GM23338 (cell line): ENCODE data around the gene ITGAL. TPM values are rescaled to one million over a fixed set of nuclear protein-coding genes. Genes with fewer than 3 reads are reported as not detected.

ENCODE experiments used
- ATAC-seq: fragments of 200-7000 bp; cut with Tn5 transposase; 3 replicates; pipeline ENCODE4 v1.9.1; 2020
- DNase-seq: peaks from one replicate; pipeline ENCODE4 v3.0.0-alpha.2; 2015; ENCODE audit warnings: low spot score
- H2AFZ ChIP-seq: fragments of 200-600 bp; sonication (generic); 2 replicates; pipeline ENCODE4 v1.8.0; 2016; ENCODE audit warnings: antibody characterized with exemption, mild to moderate bottlenecking, moderate library complexity
- H3F3A ChIP-seq: fragments of 200-600 bp; sonication (generic); replicated peaks from 2 replicates; pipeline ENCODE4 v1.8.0; 2017; ENCODE audit warnings: antibody characterized with exemption, mixed run types, low read depth
- H3K27ac ChIP-seq: fragments of 200-600 bp; sonication (generic); 2 replicates; pipeline ENCODE4 v1.6.1; 2016; ENCODE audit warnings: low read depth
- H3K27me3 ChIP-seq: fragments of 200-600 bp; sonication (generic); 2 replicates; pipeline ENCODE4 v1.8.0; 2016; ENCODE audit warnings: mild to moderate bottlenecking, mixed run types, moderate library complexity; ENCODE audit not compliant: insufficient read depth
- H3K36me3 ChIP-seq: fragments of 200-600 bp; sonication (generic); 2 replicates; pipeline ENCODE4 v1.8.0; 2016; ENCODE audit warnings: mild to moderate bottlenecking; ENCODE audit not compliant: insufficient read depth
- H3K4me1 ChIP-seq: fragments of 200-600 bp; sonication (generic); 2 replicates; pipeline ENCODE4 v1.8.0; 2016; ENCODE audit warnings: mild to moderate bottlenecking, moderate library complexity; ENCODE audit not compliant: insufficient read depth
- H3K4me2 ChIP-seq: fragments of 200-600 bp; sonication (generic); 2 replicates; pipeline ENCODE4 v1.7.1; 2017; ENCODE audit warnings: mixed run types
- H3K4me3 ChIP-seq: fragments of 200-600 bp; sonication (generic); 2 replicates; pipeline ENCODE4 v1.6.1; 2016; ENCODE audit warnings: mixed run types
- H3K79me2 ChIP-seq: fragments of 200-600 bp; sonication (generic); replicated peaks from 2 replicates; pipeline ENCODE4 v1.8.0; 2017; ENCODE audit warnings: mild to moderate bottlenecking; ENCODE audit not compliant: insufficient read depth
- H3K9me2 ChIP-seq: fragments of 200-600 bp; sonication (generic); 2 replicates; pipeline ENCODE4 v1.8.0; 2017; ENCODE audit not compliant: insufficient read depth
- H4K20me1 ChIP-seq: fragments of 200-600 bp; sonication (generic); replicated peaks from 2 replicates; pipeline ENCODE4 v1.8.0; 2017; ENCODE audit warnings: mild to moderate bottlenecking; ENCODE audit not compliant: insufficient read depth
- H3K27ac Mint-ChIP-seq: 2 replicates; pipeline ENCODE4 v1.8.0; 2020; ENCODE audit warnings: inconsistent platforms, mild to moderate bottlenecking, moderate library complexity, mixed read lengths
- H3K27me3 Mint-ChIP-seq: 3 replicates; pipeline ENCODE4 v1.8.0; 2022; ENCODE audit warnings: low read depth, mild to moderate bottlenecking, moderate library complexity, mixed read lengths, inconsistent platforms; ENCODE audit not compliant: insufficient read depth, poor library complexity
- H3K36me3 Mint-ChIP-seq: 3 replicates; pipeline ENCODE4 v1.8.0; 2021; ENCODE audit warnings: low read depth, mild to moderate bottlenecking, inconsistent platforms, moderate library complexity, mixed read lengths
- H3K4me1 Mint-ChIP-seq: 3 replicates; pipeline ENCODE4 v1.8.0; 2020; ENCODE audit warnings: mild to moderate bottlenecking, inconsistent platforms, mixed read lengths
- H3K4me3 Mint-ChIP-seq: 3 replicates; pipeline ENCODE4 v1.8.0; 2021; ENCODE audit warnings: moderate library complexity, mild to moderate bottlenecking, inconsistent platforms, mixed read lengths
- H3K9me3 Mint-ChIP-seq: 3 replicates; pipeline ENCODE4 v1.8.0; 2020; ENCODE audit warnings: moderate library complexity, mild to moderate bottlenecking, inconsistent platforms, mixed read lengths
- CREB1 ChIP-seq: fragments of 250-450 bp; sonication (Bioruptor Pico); IDR thresholded peaks from 2 replicates; pipeline ENCODE4 v1.5.0; 2020; ENCODE audit warnings: low read depth, mild to moderate bottlenecking, moderate library complexity
- ETS1 ChIP-seq: IDR thresholded peaks from 2 replicates; pipeline ENCODE4 v1.6.1; 2016; ENCODE audit warnings: antibody characterized with exemption
- EZH2 ChIP-seq: fragments of 200-600 bp; sonication (generic); IDR thresholded peaks from one replicate; pipeline ENCODE4 v1.8.0; 2017; ENCODE audit warnings: antibody characterized with exemption, mild to moderate bottlenecking, low read depth; ENCODE audit not compliant: unreplicated experiment
- EZH2phosphoT487 ChIP-seq: fragments of 200-600 bp; sonication (generic); IDR thresholded peaks from one replicate; pipeline ENCODE4 v1.8.1; 2018; ENCODE audit warnings: antibody characterized with exemption; ENCODE audit not compliant: unreplicated experiment
- JUNB ChIP-seq: IDR thresholded peaks from one replicate; pipeline ENCODE4 v1.6.1; 2016; ENCODE audit warnings: antibody characterized with exemption; ENCODE audit not compliant: unreplicated experiment
- NANOG ChIP-seq: IDR thresholded peaks from 2 replicates; pipeline ENCODE4 v1.6.1; 2016; ENCODE audit warnings: antibody characterized with exemption, borderline replicate concordance
- POLR2AphosphoS5 ChIP-seq: IDR thresholded peaks from 2 replicates; pipeline ENCODE4 v1.6.1; 2016; ENCODE audit warnings: antibody characterized with exemption, low read depth
- STAT1 ChIP-seq: IDR thresholded peaks from one replicate; pipeline ENCODE4 v1.6.1; 2016; ENCODE audit warnings: antibody characterized with exemption; ENCODE audit not compliant: unreplicated experiment
- ZNF114 ChIP-seq: fragments of 250-450 bp; sonication (Bioruptor Pico); IDR thresholded peaks from 2 replicates; pipeline ENCODE4 v1.5.0; 2020; ENCODE audit warnings: mild to moderate bottlenecking, moderate library complexity
- ZNF331 ChIP-seq: fragments of 250-450 bp; sonication (Bioruptor Pico); IDR thresholded peaks from 2 replicates; pipeline ENCODE4 v1.5.0; 2020; ENCODE audit warnings: low read depth, mild to moderate bottlenecking, moderate library complexity
- polyA plus RNA-seq: library from polyadenylated mRNA; unstranded; fragments of >200 nt; fragmentation: Nextera tagmentation; extraction: Ambion mirVana; gene quantifications from 2 replicates; pipeline ENCODE4 v1.2.1, GENCODE V29; 2016
- total RNA-seq: library from RNA; depleted of rRNA; stranded (reverse); fragments of >200 nt; shearing (Covaris generic); gene quantifications from 2 replicates; pipeline ENCODE4 v1.2.3, GENCODE V29; 2014
- TF ChIP-seq, protein P1 (sequence below): fragments of 250-450 bp; sonication (Bioruptor Pico); IDR thresholded peaks from 2 replicates; pipeline ENCODE4 v1.5.0; 2020; ENCODE audit warnings: mild to moderate bottlenecking, moderate library complexity
- TF ChIP-seq, protein P2 (sequence below), 2 experiments: fragments of 200-600 bp in 1 of 2; sonication (generic) in 1 of 2; conservative IDR thresholded peaks; 2 replicates each; pipeline versions ENCODE4 v1.5.1 to v1.6.1; 2016 to 2017; ENCODE audit warnings: antibody characterized with exemption in 2 of 2, low read depth in 2 of 2, mild to moderate bottlenecking in 2 of 2, moderate library complexity in 1 of 2
- TF ChIP-seq, protein P3 (sequence below): IDR thresholded peaks from one replicate; pipeline ENCODE4 v1.6.1; 2018; ENCODE audit warnings: antibody characterized with exemption; ENCODE audit not compliant: unreplicated experiment

The ITGAL gene
- total and polyA plus RNA-seq, 2 experiments from 2014 or later = 0.05 to 0.07 TPM

DNA sequence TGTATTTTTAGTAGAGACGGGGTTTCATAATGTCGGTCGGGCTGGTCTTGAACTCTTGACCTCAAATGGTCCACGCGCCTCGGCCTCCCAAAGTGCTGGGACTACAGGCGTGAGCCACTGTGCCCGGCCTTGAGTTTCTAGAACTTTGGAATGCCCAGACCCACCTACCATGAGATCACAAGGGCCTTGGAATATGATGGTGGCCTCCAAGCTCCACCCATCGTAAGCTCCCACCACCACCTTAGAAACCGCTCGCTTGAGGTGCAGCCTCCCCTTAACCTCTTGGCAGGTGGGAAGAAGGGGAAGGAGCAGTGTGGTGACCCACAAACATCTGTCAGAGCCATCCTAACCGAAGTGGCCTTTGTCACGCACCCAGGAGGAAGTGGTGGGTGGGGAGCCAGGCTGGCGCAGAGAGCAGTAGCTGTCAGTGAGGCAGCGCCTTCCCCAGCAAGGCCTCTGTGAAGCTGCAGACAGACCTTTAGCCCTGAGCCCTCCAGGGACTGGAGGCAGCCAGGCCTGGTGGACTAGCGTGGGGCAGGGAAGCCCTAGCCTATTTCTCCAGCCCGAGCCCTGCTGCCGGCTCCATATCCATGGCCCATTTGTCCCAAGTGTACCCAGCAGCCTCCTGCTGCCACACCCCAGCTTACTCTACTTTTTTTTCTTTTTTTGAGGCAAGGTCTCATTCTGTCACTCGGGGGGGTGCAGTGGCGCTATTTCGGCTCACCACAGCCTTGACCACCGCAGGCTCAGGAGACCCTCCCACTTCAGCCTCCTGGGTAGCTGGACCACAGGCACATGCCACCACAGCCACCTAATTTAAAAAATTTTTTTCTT, 13.8 kb upstream of the ITGAL start:
- no peaks in the 10 kb centered on the region for H4K20me1 ChIP-seq
- Mint-ChIP-seq H3K9me3 (no peaks in the 10 kb centered on the region; the same call in 2 of the 3 replicates), H3K36me3 (no peaks in the 10 kb centered on the region), H3K4me1 (0 out of 3 replicates have a peak, but pooled peaks cover 5% of the 10 kb centered on the region), H3K27me3 (peaks cover 10% of the 10 kb centered on the region), H3K27ac (no peak overlapping the region), H3K4me3 (no peak overlapping the region)
- H3K4me1 ChIP-seq = no peaks in the 10 kb centered on the region
- no peaks in the 10 kb centered on the region for H3F3A ChIP-seq
- no peaks in the 10 kb centered on the region for H3K27me3 ChIP-seq
- no peaks in the 10 kb centered on the region for H3K79me2 ChIP-seq
- DNase-seq = no peak
- no peak overlapping the region for H3K4me3 ChIP-seq
- H3K9me2 ChIP-seq = no peaks in the 10 kb centered on the region
- no peak overlapping the region for H3K27ac ChIP-seq
- H3K4me2 ChIP-seq = no peak overlapping the region
- TF ChIP-seq ZNF114 (no peak), ZNF331 (CRISPR knock-in tag) (no peak), JUNB (no peak), ETS1 (no peak), NANOG (no peak), POLR2AphosphoS5 (no peak), CREB1 (CRISPR knock-in tag) (no peak), STAT1 (no peak), EZH2phosphoT487 (no peak), EZH2 (no peak)
- TF ChIP-seq, protein P1, sequence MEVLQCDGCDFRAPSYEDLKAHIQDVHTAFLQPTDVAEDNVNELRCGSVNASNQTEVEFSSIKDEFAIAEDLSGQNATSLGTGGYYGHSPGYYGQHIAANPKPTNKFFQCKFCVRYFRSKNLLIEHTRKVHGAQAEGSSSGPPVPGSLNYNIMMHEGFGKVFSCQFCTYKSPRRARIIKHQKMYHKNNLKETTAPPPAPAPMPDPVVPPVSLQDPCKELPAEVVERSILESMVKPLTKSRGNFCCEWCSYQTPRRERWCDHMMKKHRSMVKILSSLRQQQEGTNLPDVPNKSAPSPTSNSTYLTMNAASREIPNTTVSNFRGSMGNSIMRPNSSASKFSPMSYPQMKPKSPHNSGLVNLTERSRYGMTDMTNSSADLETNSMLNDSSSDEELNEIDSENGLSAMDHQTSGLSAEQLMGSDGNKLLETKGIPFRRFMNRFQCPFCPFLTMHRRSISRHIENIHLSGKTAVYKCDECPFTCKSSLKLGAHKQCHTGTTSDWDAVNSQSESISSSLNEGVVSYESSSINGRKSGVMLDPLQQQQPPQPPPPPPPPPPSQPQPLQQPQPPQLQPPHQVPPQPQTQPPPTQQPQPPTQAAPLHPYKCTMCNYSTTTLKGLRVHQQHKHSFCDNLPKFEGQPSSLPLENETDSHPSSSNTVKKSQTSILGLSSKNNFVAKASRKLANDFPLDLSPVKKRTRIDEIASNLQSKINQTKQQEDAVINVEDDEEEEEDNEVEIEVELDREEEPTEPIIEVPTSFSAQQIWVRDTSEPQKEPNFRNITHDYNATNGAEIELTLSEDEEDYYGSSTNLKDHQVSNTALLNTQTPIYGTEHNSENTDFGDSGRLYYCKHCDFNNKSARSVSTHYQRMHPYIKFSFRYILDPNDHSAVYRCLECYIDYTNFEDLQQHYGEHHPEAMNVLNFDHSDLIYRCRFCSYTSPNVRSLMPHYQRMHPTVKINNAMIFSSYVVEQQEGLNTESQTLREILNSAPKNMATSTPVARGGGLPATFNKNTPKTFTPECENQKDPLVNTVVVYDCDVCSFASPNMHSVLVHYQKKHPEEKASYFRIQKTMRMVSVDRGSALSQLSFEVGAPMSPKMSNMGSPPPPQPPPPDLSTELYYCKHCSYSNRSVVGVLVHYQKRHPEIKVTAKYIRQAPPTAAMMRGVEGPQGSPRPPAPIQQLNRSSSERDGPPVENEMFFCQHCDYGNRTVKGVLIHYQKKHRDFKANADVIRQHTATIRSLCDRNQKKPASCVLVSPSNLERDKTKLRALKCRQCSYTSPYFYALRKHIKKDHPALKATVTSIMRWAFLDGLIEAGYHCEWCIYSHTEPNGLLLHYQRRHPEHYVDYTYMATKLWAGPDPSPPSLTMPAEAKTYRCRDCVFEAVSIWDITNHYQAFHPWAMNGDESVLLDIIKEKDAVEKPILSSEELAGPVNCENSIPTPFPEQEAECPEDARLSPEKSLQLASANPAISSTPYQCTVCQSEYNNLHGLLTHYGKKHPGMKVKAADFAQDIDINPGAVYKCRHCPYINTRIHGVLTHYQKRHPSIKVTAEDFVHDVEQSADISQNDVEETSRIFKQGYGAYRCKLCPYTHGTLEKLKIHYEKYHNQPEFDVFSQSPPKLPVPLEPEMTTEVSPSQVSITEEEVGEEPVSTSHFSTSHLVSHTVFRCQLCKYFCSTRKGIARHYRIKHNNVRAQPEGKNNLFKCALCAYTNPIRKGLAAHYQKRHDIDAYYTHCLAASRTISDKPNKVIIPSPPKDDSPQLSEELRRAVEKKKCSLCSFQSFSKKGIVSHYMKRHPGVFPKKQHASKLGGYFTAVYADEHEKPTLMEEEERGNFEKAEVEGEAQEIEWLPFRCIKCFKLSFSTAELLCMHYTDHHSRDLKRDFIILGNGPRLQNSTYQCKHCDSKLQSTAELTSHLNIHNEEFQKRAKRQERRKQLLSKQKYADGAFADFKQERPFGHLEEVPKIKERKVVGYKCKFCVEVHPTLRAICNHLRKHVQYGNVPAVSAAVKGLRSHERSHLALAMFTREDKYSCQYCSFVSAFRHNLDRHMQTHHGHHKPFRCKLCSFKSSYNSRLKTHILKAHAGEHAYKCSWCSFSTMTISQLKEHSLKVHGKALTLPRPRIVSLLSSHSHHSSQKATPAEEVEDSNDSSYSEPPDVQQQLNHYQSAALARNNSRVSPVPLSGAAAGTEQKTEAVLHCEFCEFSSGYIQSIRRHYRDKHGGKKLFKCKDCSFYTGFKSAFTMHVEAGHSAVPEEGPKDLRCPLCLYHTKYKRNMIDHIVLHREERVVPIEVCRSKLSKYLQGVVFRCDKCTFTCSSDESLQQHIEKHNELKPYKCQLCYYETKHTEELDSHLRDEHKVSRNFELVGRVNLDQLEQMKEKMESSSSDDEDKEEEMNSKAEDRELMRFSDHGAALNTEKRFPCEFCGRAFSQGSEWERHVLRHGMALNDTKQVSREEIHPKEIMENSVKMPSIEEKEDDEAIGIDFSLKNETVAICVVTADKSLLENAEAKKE (CRISPR knock-in tag) = no peak
- TF ChIP-seq, protein P2, sequence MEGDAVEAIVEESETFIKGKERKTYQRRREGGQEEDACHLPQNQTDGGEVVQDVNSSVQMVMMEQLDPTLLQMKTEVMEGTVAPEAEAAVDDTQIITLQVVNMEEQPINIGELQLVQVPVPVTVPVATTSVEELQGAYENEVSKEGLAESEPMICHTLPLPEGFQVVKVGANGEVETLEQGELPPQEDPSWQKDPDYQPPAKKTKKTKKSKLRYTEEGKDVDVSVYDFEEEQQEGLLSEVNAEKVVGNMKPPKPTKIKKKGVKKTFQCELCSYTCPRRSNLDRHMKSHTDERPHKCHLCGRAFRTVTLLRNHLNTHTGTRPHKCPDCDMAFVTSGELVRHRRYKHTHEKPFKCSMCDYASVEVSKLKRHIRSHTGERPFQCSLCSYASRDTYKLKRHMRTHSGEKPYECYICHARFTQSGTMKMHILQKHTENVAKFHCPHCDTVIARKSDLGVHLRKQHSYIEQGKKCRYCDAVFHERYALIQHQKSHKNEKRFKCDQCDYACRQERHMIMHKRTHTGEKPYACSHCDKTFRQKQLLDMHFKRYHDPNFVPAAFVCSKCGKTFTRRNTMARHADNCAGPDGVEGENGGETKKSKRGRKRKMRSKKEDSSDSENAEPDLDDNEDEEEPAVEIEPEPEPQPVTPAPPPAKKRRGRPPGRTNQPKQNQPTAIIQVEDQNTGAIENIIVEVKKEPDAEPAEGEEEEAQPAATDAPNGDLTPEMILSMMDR (conservative IDR thresholded peaks at IDR 0.05; ENCODE audit: low read depth in 2 of 2) = no peak
- TF ChIP-seq, protein P3, sequence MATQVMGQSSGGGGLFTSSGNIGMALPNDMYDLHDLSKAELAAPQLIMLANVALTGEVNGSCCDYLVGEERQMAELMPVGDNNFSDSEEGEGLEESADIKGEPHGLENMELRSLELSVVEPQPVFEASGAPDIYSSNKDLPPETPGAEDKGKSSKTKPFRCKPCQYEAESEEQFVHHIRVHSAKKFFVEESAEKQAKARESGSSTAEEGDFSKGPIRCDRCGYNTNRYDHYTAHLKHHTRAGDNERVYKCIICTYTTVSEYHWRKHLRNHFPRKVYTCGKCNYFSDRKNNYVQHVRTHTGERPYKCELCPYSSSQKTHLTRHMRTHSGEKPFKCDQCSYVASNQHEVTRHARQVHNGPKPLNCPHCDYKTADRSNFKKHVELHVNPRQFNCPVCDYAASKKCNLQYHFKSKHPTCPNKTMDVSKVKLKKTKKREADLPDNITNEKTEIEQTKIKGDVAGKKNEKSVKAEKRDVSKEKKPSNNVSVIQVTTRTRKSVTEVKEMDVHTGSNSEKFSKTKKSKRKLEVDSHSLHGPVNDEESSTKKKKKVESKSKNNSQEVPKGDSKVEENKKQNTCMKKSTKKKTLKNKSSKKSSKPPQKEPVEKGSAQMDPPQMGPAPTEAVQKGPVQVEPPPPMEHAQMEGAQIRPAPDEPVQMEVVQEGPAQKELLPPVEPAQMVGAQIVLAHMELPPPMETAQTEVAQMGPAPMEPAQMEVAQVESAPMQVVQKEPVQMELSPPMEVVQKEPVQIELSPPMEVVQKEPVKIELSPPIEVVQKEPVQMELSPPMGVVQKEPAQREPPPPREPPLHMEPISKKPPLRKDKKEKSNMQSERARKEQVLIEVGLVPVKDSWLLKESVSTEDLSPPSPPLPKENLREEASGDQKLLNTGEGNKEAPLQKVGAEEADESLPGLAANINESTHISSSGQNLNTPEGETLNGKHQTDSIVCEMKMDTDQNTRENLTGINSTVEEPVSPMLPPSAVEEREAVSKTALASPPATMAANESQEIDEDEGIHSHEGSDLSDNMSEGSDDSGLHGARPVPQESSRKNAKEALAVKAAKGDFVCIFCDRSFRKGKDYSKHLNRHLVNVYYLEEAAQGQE = no peak
- peak overlapping the region; percentile 69 for H2AFZ ChIP-seq
- H3K36me3 ChIP-seq = no peaks in the 10 kb centered on the region
- peak; percentile 44; the same call in 2 of the 3 replicates for ATAC-seq
